ENCODE data around the gene ST7. TPM values are rescaled to one million over a fixed set of nuclear protein-coding genes. Genes with fewer than 3 reads are reported as not detected.

ST7 gene
- total RNA-seq, 2 experiments from 2014 or later = 4.9 to 5.4 TPM

- intact Hi-C loops (cut with DNase I, micrococcal nuclease) = no loop called here
- no peak overlapping the region for H3K27ac ChIP-seq (ENCODE audit: low read depth in 1 of 2, low read length in 2 of 2)
- Mint-ChIP-seq H3K27ac (no peak overlapping the region), H3K9me3 (no peaks in the 10 kb centered on the region), H3K4me3 (no peak overlapping the region), H3K4me1 (ENCODE audit: low read depth) (peaks cover 14% of the 10 kb centered on the region), H3K27me3 (no peaks in the 10 kb centered on the region), H3K36me3 (ENCODE audit: low read depth) (no peaks in the 10 kb centered on the region)
- peaks cover 10% of the 10 kb centered on the region for H3K4me1 ChIP-seq (ENCODE audit: insufficient read depth, low read length)
- ChIA-PET POLR2A (no interaction called here), CTCF (no interaction called here)
- H3K27me3 ChIP-seq (ENCODE audit: control insufficient read depth in 1 of 2, insufficient read depth in 2 of 2, low read length in 2 of 2) = no peaks in the 10 kb centered on the region
- no peak overlapping the region for H3K4me3 ChIP-seq (ENCODE audit: low read length)
- H3K36me3 ChIP-seq (ENCODE audit: insufficient read depth, low read length) = no peaks in the 10 kb centered on the region
- ATAC-seq (ENCODE audit: poor library complexity) (no peak), DNase-seq (no peak)
- no peaks in the 10 kb centered on the region for H3K9me3 ChIP-seq (ENCODE audit: control insufficient read depth in 1 of 2, insufficient read depth in 1 of 2, low read length in 2 of 2)
- no peak for TF ChIP-seq CTCF (IDR thresholded peaks at IDR 0.05)
Measured at GRCh38 chr7:117113871-117114270, 160.6 kb downstream of the ST7 start.

DNA sequence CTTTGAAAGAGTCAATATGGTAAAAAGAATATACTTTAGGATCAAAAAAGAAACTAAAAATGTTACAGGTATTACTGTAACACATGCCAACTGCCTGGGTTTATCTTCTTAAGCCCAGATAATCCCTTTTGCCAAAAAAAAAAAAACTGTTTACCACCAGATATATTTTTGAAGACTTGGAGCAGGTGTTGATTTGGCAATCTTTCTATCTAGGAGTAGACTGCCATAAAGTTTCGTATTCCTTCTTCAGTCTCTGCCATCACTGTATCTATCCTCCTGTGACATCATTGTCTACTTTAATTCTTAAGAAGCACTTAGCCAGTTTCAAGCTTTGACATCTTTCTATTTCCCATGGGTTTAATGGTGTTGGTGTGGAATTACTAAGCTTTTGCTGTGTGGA is 161.0 kb downstream of the ST7 start:
- ChIA-PET CTCF (no interaction called here), POLR2A (interaction anchor here (1.3 kb wide), 1 partner anchor 11 kb away, joined by 5 read pairs; no protein-coding TSS in a partner anchor)
- Histone ChIP-seq H3K9me3 (ENCODE audit: control insufficient read depth in 1 of 2, insufficient read depth in 1 of 2, low read length in 2 of 2) (no peaks in the 10 kb centered on the region), H3K4me1 (ENCODE audit: insufficient read depth, low read length) (peaks cover 10% of the 10 kb centered on the region), H3K27ac (ENCODE audit: low read depth in 1 of 2, low read length in 2 of 2) (no peak overlapping the region), H3K4me3 (ENCODE audit: low read length) (no peak overlapping the region), H3K36me3 (ENCODE audit: insufficient read depth, low read length) (no peaks in the 10 kb centered on the region), H3K27me3 (ENCODE audit: control insufficient read depth in 1 of 2, insufficient read depth in 2 of 2, low read length in 2 of 2) (no peaks in the 10 kb centered on the region)
- Mint-ChIP-seq H3K27ac (no peak overlapping the region), H3K27me3 (no peaks in the 10 kb centered on the region), H3K4me1 (ENCODE audit: low read depth) (peaks cover 14% of the 10 kb centered on the region), H3K9me3 (no peaks in the 10 kb centered on the region), H3K4me3 (no peak overlapping the region), H3K36me3 (ENCODE audit: low read depth) (no peaks in the 10 kb centered on the region)
- ATAC-seq (ENCODE audit: poor library complexity) (no peak), DNase-seq (no peak)
- intact Hi-C loops (cut with DNase I, micrococcal nuclease) = no loop called here
- TF ChIP-seq CTCF (IDR thresholded peaks at IDR 0.05) = no peak

DNA sequence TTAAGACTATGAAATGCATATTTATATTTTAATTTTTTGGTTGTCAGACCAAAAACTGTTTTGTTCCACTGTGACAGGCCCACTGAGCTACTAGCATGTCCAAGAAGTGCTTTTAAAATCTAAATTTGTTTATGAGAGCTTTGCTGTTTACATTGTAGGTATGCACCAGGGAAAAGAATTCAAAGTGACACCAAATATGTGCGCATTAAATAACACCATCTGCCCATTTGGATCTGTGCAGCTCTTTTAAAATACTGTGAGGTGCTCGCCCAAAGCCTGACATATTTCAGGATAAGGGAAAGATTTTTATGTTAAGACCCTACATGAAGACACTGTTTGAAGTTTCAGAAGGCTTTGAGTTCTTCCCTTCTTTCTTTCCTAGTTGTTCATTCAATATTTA is 162.9 kb downstream of the ST7 start:
- POLR2A ChIA-PET = no interaction called here
- TF ChIP-seq CTCF (IDR thresholded peaks at IDR 0.05) = no peak
- no peak overlapping the region for H3K27ac ChIP-seq (ENCODE audit: low read depth in 1 of 2, low read length in 2 of 2)
- CTCF ChIA-PET = no interaction called here
- Mint-ChIP-seq H3K4me3 (no peak overlapping the region), H3K9me3 (no peaks in the 10 kb centered on the region), H3K27ac (no peak overlapping the region), H3K36me3 (ENCODE audit: low read depth) (no peaks in the 10 kb centered on the region), H3K4me1 (ENCODE audit: low read depth) (no peaks in the 10 kb centered on the region), H3K27me3 (no peaks in the 10 kb centered on the region)
- ATAC-seq (ENCODE audit: poor library complexity) (no peak), DNase-seq (no peak)
- H3K4me3 ChIP-seq (ENCODE audit: low read length) = no peak overlapping the region
- H3K9me3 ChIP-seq (ENCODE audit: control insufficient read depth in 1 of 2, insufficient read depth in 1 of 2, low read length in 2 of 2) = no peaks in the 10 kb centered on the region
- no peaks in the 10 kb centered on the region for H3K4me1 ChIP-seq (ENCODE audit: insufficient read depth, low read length)
- intact Hi-C loops (cut with DNase I, micrococcal nuclease) = no loop called here
- no peaks in the 10 kb centered on the region for H3K27me3 ChIP-seq (ENCODE audit: control insufficient read depth in 1 of 2, insufficient read depth in 2 of 2, low read length in 2 of 2)
- no peaks in the 10 kb centered on the region for H3K36me3 ChIP-seq (ENCODE audit: insufficient read depth, low read length)
